Astrocyte of the cerebellum (primary cell): Measurements from ENCODE around the gene CDK19.

Experiments
- DNase-seq: peaks from one replicate; pipeline ENCODE4 v3.0.0-alpha.2; 2011; ENCODE audit warnings: low read depth
- H3K4me3 ChIP-seq: 2 replicates; pipeline ENCODE4 v1.5.1; 2011; ENCODE audit warnings: mild to moderate bottlenecking, low read depth, low read length, moderate library complexity
- CTCF ChIP-seq: IDR thresholded peaks from 2 replicates; pipeline ENCODE4 v1.5.1; 2012; ENCODE audit warnings: low read length, low read depth, moderate library complexity, mild to moderate bottlenecking; ENCODE audit errors: missing control alignments
- in situ Hi-C: cut with HindIII; loops from 2 replicates; pipeline ENCODE4 v1.10.0; 2017; ENCODE audit warnings: low sequenced_read_pairs

Gene CDK19

GRCh38 chr6:110688661-110689268, 126.5 kb downstream of the CDK19 start:
- DNase-seq, result no peak
- TF ChIP-seq CTCF, result no peak
- H3K4me3 ChIP-seq, result no peak overlapping the region
- in situ Hi-C loops, result no loop called here

- no peak for TF ChIP-seq CTCF
- no peak overlapping the region for H3K4me3 ChIP-seq
- in situ Hi-C loops, result no loop called here
- DNase-seq, result no peak
These were observed 127.9 kb downstream of the CDK19 start for GRCh38 chr6:110687326-110687725.

- TF ChIP-seq CTCF, result no peak
- H3K4me3 ChIP-seq, result no peak overlapping the region
- in situ Hi-C loops, result no loop called here
- no peak for DNase-seq
These were observed 132.0 kb downstream of the CDK19 start for GRCh38 chr6:110683241-110683640.

- peak; percentile 67 for TF ChIP-seq CTCF
- in situ Hi-C loops, result no loop called here
- peak; percentile 73 for DNase-seq
- no peak overlapping the region for H3K4me3 ChIP-seq
These were observed 132.8 kb downstream of the CDK19 start for GRCh38 chr6:110682460-110682853.

- no peak for DNase-seq
- TF ChIP-seq CTCF, result no peak
- in situ Hi-C loops, result no loop called here
- no peak overlapping the region for H3K4me3 ChIP-seq
These were observed 133.5 kb downstream of the CDK19 start for GRCh38 chr6:110681543-110682459.

GRCh38 chr6:110676396-110676795, 138.9 kb downstream of the CDK19 start:
- no peak for TF ChIP-seq CTCF
- no peak for DNase-seq
- no peak overlapping the region for H3K4me3 ChIP-seq
- in situ Hi-C loops, result loop anchor here (5.0 kb wide), 1 partner anchor 139 kb away; no protein-coding TSS in a partner anchor
